ENCODE results near the gene CAGE1.

Gene CAGE1

GRCh38 chr6:7410851-7411250, 21.3 kb upstream of the CAGE1 start:
- TF ChIP-seq CTCF (IDR thresholded peaks at IDR 0.05; ENCODE audit: low read depth, low read length, poor library complexity, severe bottlenecking) (no peak), EZH2phosphoT487 (IDR thresholded peaks at IDR 0.05; ENCODE audit: borderline replicate concordance, low read length) (no peak)
- no peak overlapping the region for H3K4me3 ChIP-seq (ENCODE audit: low read length)
- H3F3A ChIP-seq (ENCODE audit: control insufficient read depth, insufficient read depth) = no peaks in the 10 kb centered on the region
- no peaks in the 10 kb centered on the region for H3K4me1 ChIP-seq (ENCODE audit: control insufficient read depth, low read length)
- H3K9me3 ChIP-seq (ENCODE audit: control insufficient read depth, insufficient read depth, low read length) = no peaks in the 10 kb centered on the region
- H3K4me2 ChIP-seq (ENCODE audit: low read length) = no peak overlapping the region
- H3K27ac ChIP-seq (ENCODE audit: low read depth, low read length) = no peak overlapping the region
- no peaks in the 10 kb centered on the region for H3K79me2 ChIP-seq (ENCODE audit: control insufficient read depth, low read length)
- H3K9me2 ChIP-seq (replicated peaks; ENCODE audit: control insufficient read depth, low read length) = no peaks in the 10 kb centered on the region
- no peaks in the 10 kb centered on the region for H3K27me3 ChIP-seq (ENCODE audit: control insufficient read depth, low read length)
- H3K36me3 ChIP-seq (ENCODE audit: control insufficient read depth, low read length) = peaks cover 85% of the 10 kb centered on the region
- no peaks in the 10 kb centered on the region for H4K20me1 ChIP-seq (ENCODE audit: control insufficient read depth, insufficient read depth, low read depth, low read length)

GRCh38 chr6:7409740-7410139, 20.2 kb upstream of the CAGE1 start:
- TF ChIP-seq EZH2phosphoT487 (IDR thresholded peaks at IDR 0.05; ENCODE audit: borderline replicate concordance, low read length) (no peak), CTCF (IDR thresholded peaks at IDR 0.05; ENCODE audit: low read depth, low read length, poor library complexity, severe bottlenecking) (no peak)

GRCh38 chr6:7406743-7407142, 17.2 kb upstream of the CAGE1 start:
- Histone ChIP-seq H3K9me2 (replicated peaks; ENCODE audit: control insufficient read depth, low read length) (no peaks in the 10 kb centered on the region), H3F3A (ENCODE audit: control insufficient read depth, insufficient read depth) (no peaks in the 10 kb centered on the region), H3K27me3 (ENCODE audit: control insufficient read depth, low read length) (no peaks in the 10 kb centered on the region), H3K9me3 (ENCODE audit: control insufficient read depth, insufficient read depth, low read length) (no peaks in the 10 kb centered on the region), H3K79me2 (ENCODE audit: control insufficient read depth, low read length) (no peaks in the 10 kb centered on the region), H3K4me2 (ENCODE audit: low read length) (no peak overlapping the region), H4K20me1 (ENCODE audit: control insufficient read depth, insufficient read depth, low read depth, low read length) (no peaks in the 10 kb centered on the region), H3K36me3 (ENCODE audit: control insufficient read depth, low read length) (peaks cover 92% of the 10 kb centered on the region), H3K4me1 (ENCODE audit: control insufficient read depth, low read length) (no peaks in the 10 kb centered on the region), H3K27ac (ENCODE audit: low read depth, low read length) (no peak overlapping the region), H3K4me3 (ENCODE audit: low read length) (no peak overlapping the region)
- TF ChIP-seq EZH2phosphoT487 (IDR thresholded peaks at IDR 0.05; ENCODE audit: borderline replicate concordance, low read length) = no peak
- no peak for TF ChIP-seq CTCF (IDR thresholded peaks at IDR 0.05; ENCODE audit: low read depth, low read length, poor library complexity, severe bottlenecking)

More at GRCh38 chr6:7409740-7410139, 20.2 kb upstream of the CAGE1 start:
- Histone ChIP-seq H3K36me3 (ENCODE audit: control insufficient read depth, low read length) (peaks cover 85% of the 10 kb centered on the region), H3K27ac (ENCODE audit: low read depth, low read length) (no peak overlapping the region), H3K9me2 (replicated peaks; ENCODE audit: control insufficient read depth, low read length) (no peaks in the 10 kb centered on the region), H3K9me3 (ENCODE audit: control insufficient read depth, insufficient read depth, low read length) (no peaks in the 10 kb centered on the region), H3K4me2 (ENCODE audit: low read length) (no peak overlapping the region), H4K20me1 (ENCODE audit: control insufficient read depth, insufficient read depth, low read depth, low read length) (no peaks in the 10 kb centered on the region), H3K79me2 (ENCODE audit: control insufficient read depth, low read length) (no peaks in the 10 kb centered on the region), H3K4me1 (ENCODE audit: control insufficient read depth, low read length) (no peaks in the 10 kb centered on the region), H3F3A (ENCODE audit: control insufficient read depth, insufficient read depth) (no peaks in the 10 kb centered on the region), H3K27me3 (ENCODE audit: control insufficient read depth, low read length) (no peaks in the 10 kb centered on the region), H3K4me3 (ENCODE audit: low read length) (no peak overlapping the region)

- Histone ChIP-seq H3K4me3 (ENCODE audit: low read length) (no peak overlapping the region), H3F3A (ENCODE audit: control insufficient read depth, insufficient read depth) (no peaks in the 10 kb centered on the region), H3K79me2 (ENCODE audit: control insufficient read depth, low read length) (no peaks in the 10 kb centered on the region), H3K27me3 (ENCODE audit: control insufficient read depth, low read length) (no peaks in the 10 kb centered on the region), H4K20me1 (ENCODE audit: control insufficient read depth, insufficient read depth, low read depth, low read length) (no peaks in the 10 kb centered on the region), H3K4me2 (ENCODE audit: low read length) (no peak overlapping the region), H3K27ac (ENCODE audit: low read depth, low read length) (no peak overlapping the region), H3K36me3 (ENCODE audit: control insufficient read depth, low read length) (peaks cover 92% of the 10 kb centered on the region), H3K9me2 (replicated peaks; ENCODE audit: control insufficient read depth, low read length) (no peaks in the 10 kb centered on the region), H3K9me3 (ENCODE audit: control insufficient read depth, insufficient read depth, low read length) (no peaks in the 10 kb centered on the region), H3K4me1 (ENCODE audit: control insufficient read depth, low read length) (no peaks in the 10 kb centered on the region)
- TF ChIP-seq CTCF (IDR thresholded peaks at IDR 0.05; ENCODE audit: low read depth, low read length, poor library complexity, severe bottlenecking) (no peak), EZH2phosphoT487 (IDR thresholded peaks at IDR 0.05; ENCODE audit: borderline replicate concordance, low read length) (no peak)
Measured at GRCh38 chr6:7404546-7404945, 15.0 kb upstream of the CAGE1 start.
